RWPE2 (cell line): ENCODE results near the gene USP8.

Experiments used
- ATAC-seq: fragments of 200-7000 bp; cut with Tn5 transposase; 3 replicates; pipeline ENCODE4 v1.9.1; 2021; ENCODE audit warnings: low read depth
- DNase-seq: peaks from one replicate; pipeline ENCODE4 v3.0.0-alpha.2; 2020; ENCODE audit warnings: low spot score
- H3K27ac ChIP-seq: fragments of 450-650 bp; 2 replicates; pipeline ENCODE4 v1.5.1; 2017; ENCODE audit warnings: mild to moderate bottlenecking; ENCODE audit not compliant: poor library complexity, severe bottlenecking
- H3K27me3 ChIP-seq: fragments of 250-450 bp; sonication (Bioruptor Pico); 2 replicates; pipeline ENCODE4 v1.5.1; 2021; ENCODE audit warnings: mild to moderate bottlenecking, moderate library complexity; ENCODE audit not compliant: insufficient read depth, poor library complexity, severe bottlenecking
- H3K36me3 ChIP-seq: fragments of 250-450 bp; sonication (Bioruptor Pico); 2 replicates; pipeline ENCODE4 v1.5.1; 2020; ENCODE audit warnings: low read depth, mild to moderate bottlenecking, moderate library complexity
- H3K4me1 ChIP-seq: fragments of 250-450 bp; sonication (Bioruptor Pico); 2 replicates; pipeline ENCODE4 v1.5.1; 2021; ENCODE audit warnings: mild to moderate bottlenecking, moderate library complexity; ENCODE audit not compliant: insufficient read depth, poor library complexity, severe bottlenecking
- H3K4me3 ChIP-seq: fragments of 250-450 bp; sonication (Bioruptor Pico); 2 replicates; pipeline ENCODE4 v1.5.1; 2021; ENCODE audit warnings: mild to moderate bottlenecking, moderate library complexity; ENCODE audit not compliant: severe bottlenecking
- H3K9me3 ChIP-seq: fragments of 250-450 bp; sonication (Bioruptor Pico); 2 replicates; pipeline ENCODE4 v1.5.1; 2021; ENCODE audit warnings: mild to moderate bottlenecking, moderate library complexity; ENCODE audit not compliant: severe bottlenecking
- TF ChIP-seq, protein P1 (sequence below): fragments of 450-650 bp; IDR thresholded peaks from one replicate; pipeline ENCODE4 v1.5.1; 2017; ENCODE audit warnings: mild to moderate bottlenecking, moderate library complexity; ENCODE audit not compliant: poor library complexity, severe bottlenecking

Gene USP8

DNA sequence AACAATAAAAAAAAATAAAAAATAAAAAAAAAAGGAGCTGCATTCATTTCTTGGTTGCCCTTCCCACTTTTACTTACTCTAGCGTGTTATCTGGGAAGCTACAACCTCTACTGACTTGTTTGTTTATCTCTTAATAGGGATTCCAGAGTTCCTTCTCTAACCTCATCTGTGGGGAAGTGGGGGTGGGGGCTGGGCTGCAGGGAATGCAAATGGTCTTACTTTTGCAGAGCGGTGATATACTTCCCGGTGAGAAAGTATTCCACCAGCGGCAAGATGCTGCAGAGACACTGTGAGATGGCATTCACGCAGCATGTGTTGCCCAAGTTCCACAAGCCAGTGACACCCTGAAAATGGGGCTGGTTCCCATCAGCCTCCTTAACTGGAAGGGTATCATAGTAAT lies 120.2 kb downstream of the USP8 start:
- no peak for DNase-seq
- no peaks in the 10 kb centered on the region for H3K36me3 ChIP-seq
- H3K4me3 ChIP-seq = no peak overlapping the region
- peaks cover 4% of the 10 kb centered on the region for H3K4me1 ChIP-seq
- TF ChIP-seq, protein P1, sequence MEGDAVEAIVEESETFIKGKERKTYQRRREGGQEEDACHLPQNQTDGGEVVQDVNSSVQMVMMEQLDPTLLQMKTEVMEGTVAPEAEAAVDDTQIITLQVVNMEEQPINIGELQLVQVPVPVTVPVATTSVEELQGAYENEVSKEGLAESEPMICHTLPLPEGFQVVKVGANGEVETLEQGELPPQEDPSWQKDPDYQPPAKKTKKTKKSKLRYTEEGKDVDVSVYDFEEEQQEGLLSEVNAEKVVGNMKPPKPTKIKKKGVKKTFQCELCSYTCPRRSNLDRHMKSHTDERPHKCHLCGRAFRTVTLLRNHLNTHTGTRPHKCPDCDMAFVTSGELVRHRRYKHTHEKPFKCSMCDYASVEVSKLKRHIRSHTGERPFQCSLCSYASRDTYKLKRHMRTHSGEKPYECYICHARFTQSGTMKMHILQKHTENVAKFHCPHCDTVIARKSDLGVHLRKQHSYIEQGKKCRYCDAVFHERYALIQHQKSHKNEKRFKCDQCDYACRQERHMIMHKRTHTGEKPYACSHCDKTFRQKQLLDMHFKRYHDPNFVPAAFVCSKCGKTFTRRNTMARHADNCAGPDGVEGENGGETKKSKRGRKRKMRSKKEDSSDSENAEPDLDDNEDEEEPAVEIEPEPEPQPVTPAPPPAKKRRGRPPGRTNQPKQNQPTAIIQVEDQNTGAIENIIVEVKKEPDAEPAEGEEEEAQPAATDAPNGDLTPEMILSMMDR = no peak
- no peaks in the 10 kb centered on the region for H3K9me3 ChIP-seq
- no peaks in the 10 kb centered on the region for H3K27me3 ChIP-seq
- no peak for ATAC-seq
- H3K27ac ChIP-seq = no peak overlapping the region

DNA sequence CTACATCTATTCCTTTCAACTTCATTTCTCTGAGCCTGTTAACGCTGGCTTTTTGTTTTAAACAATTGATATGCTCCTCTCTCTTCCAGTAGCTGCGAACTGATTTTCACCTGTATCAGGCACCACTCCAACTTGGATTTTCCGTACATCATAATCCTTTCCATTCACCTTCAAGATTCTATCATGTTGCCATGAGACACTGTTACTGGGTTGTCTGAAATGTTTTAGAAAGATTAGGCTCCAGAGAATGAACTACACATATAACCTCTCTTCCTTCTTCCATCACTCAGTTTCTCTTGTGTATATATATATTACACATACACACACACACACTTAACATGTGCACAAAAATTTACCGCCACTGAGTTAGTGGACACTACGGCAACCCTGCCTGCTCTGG lies 122.4 kb downstream of the USP8 start, which contains the start of gene USP50:
Gene USP50, minus strand, starts transcription at position 101 of the 400 bp plus-strand sequence. CDS start 141 bp downstream, outside the sequence.
- ATAC-seq (no peak), DNase-seq (no peak)
- no peaks in the 10 kb centered on the region for H3K36me3 ChIP-seq
- no peak within 1 kb of the TSS for H3K4me3 ChIP-seq
- peaks cover 4% of the 10 kb centered on the region for H3K4me1 ChIP-seq
- no peaks in the 10 kb centered on the region for H3K27me3 ChIP-seq
- no peak within 1 kb of the TSS for H3K27ac ChIP-seq
- H3K9me3 ChIP-seq = no peaks in the 10 kb centered on the region
- TF ChIP-seq, protein P1 = no peak

DNA sequence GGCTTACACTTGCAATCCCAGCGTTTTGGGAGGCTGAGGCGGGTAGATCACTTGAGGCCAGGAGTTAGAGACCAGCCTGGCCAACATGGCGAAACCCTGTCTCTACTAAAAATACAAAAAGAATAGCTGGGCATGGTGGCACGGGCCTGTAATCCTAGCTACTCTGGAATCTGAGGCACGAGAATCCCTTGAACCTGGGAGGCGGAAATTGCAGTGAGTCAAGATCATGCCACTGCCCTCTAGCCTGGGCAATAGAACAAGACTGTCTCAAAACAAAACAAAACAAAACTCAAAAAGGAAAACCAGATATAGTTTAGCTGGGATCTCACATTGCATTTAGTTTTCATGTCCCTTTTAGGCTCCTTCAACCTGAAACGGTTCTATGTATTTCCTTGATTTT lies 125.1 kb downstream of the USP8 start:
- ATAC-seq = no peak
- TF ChIP-seq, protein P1 = no peak
- H3K4me3 ChIP-seq = no peak overlapping the region
- no peaks in the 10 kb centered on the region for H3K4me1 ChIP-seq
- no peaks in the 10 kb centered on the region for H3K36me3 ChIP-seq
- no peak for DNase-seq
- no peaks in the 10 kb centered on the region for H3K27me3 ChIP-seq
- no peak overlapping the region for H3K27ac ChIP-seq
- no peaks in the 10 kb centered on the region for H3K9me3 ChIP-seq

DNA sequence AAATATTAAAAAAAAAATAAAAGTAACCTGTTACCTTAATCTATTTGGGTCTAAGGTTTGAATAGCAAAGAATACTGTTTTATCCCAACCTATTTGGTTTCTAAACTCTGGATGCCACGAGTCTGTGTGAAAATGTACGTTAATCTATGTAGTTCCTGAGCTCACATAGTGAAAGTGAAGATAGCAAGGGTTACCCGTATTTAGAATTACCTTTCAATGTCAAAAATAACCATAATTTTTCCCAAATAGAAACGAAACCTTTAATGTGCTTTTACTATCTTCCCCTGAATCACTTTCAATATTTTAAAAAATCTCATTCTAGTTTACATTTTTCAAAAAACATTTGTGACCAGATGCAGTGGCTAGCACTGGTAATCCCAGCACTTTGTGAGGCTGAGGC lies 128.0 kb downstream of the USP8 start:
- Histone ChIP-seq H3K27ac (no peak overlapping the region), H3K4me3 (no peak overlapping the region), H3K4me1 (no peaks in the 10 kb centered on the region), H3K9me3 (no peaks in the 10 kb centered on the region), H3K36me3 (peaks cover 4% of the 10 kb centered on the region), H3K27me3 (no peaks in the 10 kb centered on the region)
- DNase-seq (no peak), ATAC-seq (no peak)
- TF ChIP-seq, protein P1 = no peak

DNA sequence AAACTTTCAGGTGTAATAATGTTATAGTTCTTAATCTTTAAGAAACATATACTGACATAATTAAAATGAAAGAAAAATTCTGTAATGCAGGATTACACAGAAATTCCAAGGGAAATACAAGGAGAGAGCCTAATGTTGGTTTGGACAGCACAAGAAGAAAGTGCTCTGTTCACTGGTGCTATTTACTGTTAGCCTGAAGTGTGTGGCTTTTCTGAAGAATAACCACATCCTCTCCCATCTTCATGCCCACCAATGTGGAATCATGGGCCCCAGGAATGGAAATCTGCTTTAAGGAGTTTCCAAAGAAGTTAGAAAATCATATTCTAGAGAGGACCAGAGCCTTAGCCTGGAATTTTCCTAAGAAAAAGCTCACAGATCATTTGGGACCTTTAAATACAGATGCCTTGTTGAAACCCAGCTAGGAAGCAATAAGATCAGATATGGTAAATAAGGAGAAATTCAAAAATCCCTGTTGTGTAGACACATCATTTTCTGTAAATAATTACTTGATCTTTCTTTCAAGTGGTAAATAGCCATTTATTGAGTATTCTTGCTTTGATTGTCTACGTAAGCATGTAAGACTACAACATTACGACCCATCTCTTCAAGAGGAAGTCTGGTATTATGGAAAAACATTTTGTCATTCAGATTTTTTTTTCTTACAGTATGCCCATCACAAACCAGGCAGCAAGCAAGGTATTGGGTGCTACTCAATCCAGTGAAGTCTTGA lies 132.6 kb downstream of the USP8 start:
- Histone ChIP-seq H3K4me1 (no peaks in the 10 kb centered on the region), H3K27me3 (no peaks in the 10 kb centered on the region), H3K27ac (no peak overlapping the region), H3K36me3 (peaks cover 43% of the 10 kb centered on the region), H3K9me3 (no peaks in the 10 kb centered on the region), H3K4me3 (no peak overlapping the region)
- DNase-seq (no peak), ATAC-seq (no peak)
- TF ChIP-seq, protein P1 = no peak
